GM21576 (cell line): ENCODE results near the gene RIPPLY3.

ENCODE experiments used
- ATAC-seq: cut with Tn5 transposase; IDR thresholded peaks from one replicate; pipeline ENCODE4 v1.9.1; 2021; ENCODE audit warnings: mild to moderate bottlenecking, moderate library complexity; ENCODE audit not compliant: unreplicated experiment

The RIPPLY3 gene, protein sequence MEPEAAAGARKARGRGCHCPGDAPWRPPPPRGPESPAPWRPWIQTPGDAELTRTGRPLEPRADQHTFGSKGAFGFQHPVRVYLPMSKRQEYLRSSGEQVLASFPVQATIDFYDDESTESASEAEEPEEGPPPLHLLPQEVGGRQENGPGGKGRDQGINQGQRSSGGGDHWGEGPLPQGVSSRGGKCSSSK

DNA sequence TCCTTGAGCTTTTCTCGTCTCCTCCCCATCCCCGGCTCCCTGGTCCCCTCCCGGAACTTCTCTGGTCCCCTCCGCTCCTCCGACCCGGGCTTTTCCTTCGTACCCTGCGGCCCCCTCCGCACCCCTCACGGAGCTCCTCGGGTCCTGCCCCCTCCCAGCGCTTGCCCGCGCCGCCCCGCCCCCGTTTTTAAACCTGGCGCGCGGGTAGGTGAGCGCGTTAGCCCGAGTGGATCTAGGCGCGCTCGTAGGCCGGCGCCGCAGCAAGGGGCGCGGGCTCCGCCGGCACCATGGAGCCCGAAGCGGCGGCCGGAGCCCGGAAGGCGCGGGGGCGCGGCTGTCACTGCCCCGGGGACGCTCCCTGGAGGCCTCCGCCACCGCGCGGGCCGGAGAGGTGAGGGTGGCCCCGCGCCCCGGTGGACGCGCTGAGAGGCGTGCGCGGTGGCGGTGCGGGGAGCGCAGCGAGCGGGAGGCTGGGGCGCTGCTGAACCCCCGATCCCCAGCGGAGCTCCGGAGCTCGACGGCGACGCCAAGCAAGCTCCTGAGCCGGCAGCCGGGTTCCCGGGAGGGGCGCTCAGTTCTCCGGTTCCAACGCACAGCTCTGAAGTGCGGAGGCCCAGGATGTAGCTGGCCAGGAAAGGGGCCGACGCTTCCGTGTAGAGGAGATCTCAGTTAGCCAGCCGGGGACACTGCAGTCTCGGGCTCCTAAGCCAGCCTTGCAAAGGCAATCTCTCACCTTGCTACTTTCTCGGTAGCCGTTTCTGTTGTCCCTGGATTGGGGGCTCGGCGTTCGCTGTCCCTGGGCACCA lies at the start of gene RIPPLY3:
Gene RIPPLY3, plus strand, starts transcription at position 217 of the 806 bp plus-strand sequence. Its CDS starts 71 bp downstream, at position 288.
- ATAC-seq, result no peak

DNA sequence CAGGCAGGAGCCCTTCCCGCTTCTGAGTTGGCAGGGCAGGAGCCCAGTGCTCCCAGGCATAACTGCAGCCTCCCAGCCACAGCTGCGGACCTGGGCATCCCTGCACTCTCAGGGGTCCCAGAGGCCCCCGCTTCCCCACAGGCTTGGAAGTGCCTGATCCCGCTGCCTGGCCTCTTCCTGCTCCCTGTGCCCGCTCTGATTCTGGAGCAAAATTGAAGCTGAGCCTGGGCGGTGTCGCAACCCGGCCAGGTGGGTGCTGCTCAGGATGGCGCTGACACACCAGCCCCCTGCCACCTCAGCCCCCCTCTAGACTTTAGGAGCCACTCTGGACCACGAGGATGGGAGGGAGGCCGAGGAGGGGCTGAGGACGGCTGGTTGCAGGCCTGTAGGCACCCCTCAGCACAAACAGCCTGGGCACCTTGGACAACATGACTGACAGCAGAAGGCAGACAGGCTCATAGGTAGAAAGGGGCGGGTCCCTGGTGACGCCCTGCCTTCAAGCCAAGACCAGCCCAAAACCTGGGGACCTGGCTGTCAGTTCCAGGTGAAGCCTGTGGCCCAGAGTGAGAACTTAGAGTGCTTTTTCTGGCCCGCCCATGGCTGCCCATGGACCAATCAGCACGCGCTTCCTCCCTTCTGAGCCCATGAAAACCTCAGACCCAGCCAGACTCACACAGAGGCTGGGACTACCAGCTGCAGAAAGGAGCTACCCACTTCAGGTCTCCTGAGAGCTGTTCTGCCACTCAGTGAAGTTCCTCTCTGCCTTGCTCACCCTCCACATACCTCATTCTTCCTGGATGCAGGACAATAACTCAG lies 47.3 kb upstream of the RIPPLY3 start:
- no peak for ATAC-seq

DNA sequence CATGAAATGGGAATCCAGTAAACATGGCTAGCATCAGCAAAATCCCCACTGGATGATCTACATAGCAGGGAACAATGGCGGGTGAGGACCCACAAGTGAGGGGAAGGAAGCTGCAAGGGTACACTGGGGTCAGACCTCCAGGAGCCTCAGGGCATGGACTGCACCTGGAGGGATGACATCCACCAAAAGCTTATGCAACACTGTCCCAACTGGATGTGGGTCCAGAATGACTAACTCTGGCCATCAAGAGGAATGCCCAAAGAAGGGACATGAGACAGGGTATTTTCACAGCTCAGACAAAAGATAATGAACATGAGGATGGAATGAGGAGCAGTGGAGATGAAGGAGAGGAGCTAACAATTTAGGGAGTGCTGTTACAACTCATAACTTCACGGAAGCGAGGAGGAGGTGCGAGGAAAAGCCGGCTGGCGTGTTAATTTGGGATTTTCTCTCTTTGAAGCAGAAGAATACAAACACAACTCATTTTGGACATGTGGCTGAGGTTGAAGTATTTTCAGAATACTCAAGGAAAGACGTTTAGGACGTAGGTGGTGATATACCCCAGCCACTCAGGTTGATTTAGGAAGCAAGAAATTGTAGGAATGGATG lies 45.7 kb upstream of the RIPPLY3 start:
- ATAC-seq, result no peak

DNA sequence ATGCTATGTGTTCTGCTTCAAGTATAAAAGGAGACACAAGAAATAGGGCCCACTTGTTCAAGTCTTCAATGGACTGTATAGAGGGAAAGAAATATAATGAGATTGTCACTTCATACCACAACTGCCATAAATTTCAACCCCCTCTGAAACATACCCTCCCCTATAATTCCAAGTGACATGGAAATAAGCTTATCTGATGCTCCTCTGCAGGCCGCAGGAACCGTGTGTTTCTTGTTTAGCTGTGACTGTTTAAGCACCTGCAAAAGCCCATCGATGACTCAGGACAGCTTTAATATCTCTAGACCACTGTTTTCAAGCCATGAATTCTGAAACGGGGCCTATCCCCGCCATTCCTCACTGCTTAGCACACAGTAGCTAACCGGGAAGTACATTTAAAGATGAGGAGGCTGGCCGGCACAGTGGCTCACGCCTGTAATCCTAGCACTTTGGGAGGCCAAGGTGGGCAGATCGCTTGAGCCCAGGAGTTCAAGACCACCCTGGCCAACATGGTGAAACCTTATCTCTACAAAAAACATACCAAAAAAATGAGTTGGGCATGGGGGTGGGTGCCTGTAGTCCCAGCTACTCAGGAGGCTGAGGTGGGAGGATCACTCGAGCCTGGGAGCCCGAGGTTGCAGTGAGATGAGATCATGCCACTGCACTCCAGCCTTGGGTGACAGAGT lies 44.3 kb upstream of the RIPPLY3 start:
- ATAC-seq, result no peak

DNA sequence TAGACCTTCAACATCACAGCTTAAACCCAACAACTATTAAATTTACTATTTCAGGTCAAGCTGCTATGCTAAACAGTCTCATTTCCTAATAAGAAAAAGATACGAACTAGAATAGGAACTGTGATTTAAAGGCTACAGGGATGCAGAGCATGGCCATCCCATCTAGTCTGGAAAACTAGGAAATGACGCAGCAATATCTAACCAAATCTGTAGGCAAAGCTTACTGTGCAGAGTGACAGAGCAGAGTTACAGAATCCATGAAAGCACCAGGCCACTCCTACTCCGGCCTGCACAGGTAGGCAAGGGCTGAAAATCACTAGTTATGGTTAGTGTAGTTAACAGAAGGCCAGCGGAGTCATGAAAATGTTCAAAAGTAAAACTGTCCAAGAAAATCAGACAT lies 42.1 kb upstream of the RIPPLY3 start:
- ATAC-seq, result no peak

DNA sequence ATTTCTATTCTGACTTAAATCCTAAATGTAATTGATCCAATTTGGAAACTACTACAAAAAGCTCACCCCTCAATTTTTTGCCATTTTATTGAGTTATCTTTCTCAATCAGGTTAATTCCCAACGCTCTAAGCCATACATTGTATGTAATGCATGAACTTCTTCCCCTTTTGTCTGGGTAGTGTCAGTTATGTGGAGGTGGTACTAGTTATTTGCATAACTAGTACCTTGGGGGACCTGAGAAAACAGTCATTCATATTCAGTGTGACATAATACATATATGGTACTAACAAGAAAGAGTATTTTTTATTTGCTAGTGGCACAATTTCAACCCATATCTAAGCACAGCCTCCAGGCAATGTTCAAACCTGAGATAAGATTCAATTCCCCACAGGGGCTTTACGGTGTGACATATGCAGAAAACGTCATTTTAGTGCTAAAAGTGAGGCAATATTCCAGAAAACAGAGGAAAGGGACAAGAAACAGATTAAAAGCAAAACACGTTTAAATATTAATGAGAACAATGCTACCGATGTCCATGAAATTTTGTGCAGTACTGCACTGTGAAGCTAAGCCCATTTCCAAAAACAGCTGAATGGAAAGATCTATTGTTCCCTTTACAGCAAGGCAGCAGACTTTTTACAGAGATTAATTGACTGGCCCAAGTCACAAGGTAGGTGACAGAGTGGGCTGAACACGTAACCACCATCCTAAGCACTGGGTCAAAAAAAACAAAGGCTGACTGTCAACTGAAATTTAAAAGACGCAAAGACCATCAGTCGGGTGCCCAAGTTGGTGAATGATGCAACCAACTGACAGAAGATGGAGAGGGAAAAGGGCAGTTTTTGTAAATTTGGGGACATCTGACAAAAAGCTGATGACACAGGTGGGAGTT lies 41.4 kb upstream of the RIPPLY3 start:
- no peak for ATAC-seq

DNA sequence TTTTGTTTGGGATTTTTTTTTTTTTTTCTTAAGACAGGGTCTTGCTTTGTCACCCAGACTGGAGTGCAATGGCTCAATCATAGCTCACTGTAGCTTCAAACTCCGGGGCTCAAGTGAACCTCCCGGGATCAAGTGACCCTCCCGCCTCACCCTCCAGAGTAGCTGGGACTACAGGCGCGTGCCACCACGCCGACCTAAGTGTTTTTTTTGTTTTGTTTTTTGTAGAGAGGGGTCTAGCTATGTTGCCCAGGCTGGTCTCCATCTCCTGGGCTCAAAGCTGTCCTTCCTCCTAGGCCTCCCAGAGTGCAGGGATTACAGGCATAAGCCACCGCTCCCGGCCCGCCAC lies 40.8 kb upstream of the RIPPLY3 start:
- ATAC-seq, result no peak

DNA sequence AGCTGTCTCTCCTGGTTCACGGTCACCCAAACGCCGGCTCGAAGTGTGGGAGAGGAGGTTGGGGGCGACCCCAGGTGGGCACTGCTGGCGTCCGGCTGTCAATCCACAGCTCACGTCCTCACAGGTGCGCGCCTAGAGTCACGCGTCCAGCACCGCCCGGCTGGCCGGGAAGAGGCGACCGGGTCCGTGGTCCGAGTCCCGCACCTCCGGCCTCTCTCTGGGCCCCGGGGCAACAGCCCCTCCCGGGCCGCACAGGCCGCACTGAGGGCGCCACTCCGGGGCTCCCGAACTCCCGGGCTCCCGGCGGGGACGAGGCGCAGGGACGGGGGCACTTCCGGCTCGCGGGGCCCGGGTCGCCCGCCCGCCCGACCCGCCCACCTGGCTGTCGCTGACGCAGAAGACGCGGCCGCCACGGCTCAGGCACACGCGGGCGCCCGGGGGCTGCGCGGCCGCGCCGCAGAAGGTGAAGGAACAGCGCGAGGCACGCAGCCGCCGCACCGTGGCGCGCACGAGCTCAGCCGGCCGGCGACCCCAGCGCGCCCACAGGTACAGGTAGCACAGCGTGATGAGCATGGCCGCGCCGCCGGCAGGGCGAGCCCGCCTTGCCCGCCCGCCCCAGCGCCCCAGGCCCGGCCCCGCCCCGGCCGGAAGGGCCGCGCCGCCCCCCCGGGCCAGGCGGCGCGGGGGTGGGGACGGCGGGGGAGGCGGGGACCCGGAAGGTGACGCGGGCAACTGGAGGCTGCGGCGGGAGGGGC lies 40.3 kb upstream of the RIPPLY3 start, which contains the start of gene HLCS:
Gene HLCS, minus strand, starts transcription at position 604 of the 755 bp plus-strand sequence. Its CDS starts 31 bp downstream, at position 573.
- peak; percentile 66 for ATAC-seq

DNA sequence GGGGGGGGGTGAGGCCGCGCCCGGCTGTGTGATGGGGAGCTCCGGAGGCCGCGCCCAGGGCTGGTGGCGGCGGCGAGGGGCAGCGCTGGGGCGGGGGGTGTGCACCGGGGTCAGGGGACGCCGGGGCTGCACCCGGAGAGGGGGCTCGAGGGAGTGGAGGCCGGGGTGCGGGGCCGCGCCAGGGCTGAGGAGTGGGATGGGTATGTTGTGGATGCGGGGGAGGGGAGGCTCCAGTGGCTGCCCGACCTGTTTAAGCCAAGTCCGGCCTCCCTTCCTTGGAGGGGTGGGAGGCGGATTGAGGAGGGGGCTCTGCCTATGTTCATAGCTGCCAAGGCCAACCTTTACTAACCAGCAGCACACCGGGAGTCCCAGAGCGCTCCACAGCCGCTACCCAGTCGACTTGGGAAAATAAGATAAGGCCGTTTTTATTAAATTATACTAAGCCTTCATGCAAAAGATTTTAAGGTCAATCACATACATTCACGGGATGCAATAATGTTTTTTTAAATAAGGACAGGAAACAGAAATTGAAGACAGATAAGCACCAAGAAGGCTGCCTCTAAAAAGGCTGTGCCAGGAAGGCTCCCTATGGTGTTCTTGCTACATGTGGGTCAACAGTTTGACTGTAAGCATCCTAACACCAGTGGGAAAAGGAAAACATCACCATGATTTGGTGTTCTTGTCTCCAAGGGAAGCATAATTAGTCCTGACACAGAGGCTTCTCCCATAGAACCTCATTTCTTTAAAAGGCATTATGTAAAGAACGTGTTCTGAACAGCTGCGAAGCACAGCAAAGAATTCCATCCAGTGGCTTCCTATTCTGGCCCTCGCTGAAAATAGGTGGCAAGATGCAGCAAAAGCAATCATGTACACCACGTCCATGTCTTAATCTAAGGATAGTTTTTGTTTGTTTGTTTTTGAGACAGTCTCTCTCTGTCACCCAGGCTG lies 39.4 kb upstream of the RIPPLY3 start:
- peak; percentile 21 for ATAC-seq

DNA sequence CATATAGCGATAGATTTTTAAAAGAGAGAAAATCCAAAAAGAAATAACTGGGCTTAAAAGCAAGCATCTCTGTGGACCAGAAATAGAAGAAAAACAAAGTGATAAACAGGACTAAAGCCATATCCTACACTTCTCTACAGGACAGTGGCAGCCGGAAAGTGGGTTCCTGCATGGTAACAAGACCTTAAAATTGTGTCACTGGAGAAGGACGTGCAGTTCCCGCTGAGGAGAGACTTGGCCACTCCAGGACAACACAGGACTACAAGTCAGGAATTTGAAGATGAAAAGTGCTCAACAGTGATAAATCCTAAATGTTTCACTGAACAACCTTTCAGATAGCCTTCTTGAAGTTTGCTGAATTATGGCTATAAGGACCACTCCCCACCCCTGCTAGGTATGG lies 38.1 kb upstream of the RIPPLY3 start:
- no peak for ATAC-seq

DNA sequence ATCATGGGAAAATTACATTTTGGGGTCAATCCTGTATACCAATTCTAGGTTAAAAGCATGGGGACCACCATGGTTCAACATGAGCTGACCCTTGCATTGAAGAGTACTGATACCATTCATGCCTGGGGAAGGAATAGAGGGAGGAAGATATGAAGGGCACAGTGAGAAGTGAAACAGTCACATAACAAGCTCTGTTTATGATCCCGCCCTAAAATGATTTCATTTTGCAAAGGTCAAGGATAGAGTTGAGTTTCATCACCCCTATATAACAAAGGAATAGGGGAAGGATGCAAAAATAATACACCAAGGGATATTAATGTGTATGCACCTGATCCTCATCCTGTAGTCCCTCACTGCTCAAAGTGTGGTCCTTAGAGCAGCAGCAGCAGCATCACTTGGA lies 37.5 kb upstream of the RIPPLY3 start:
- no peak for ATAC-seq

DNA sequence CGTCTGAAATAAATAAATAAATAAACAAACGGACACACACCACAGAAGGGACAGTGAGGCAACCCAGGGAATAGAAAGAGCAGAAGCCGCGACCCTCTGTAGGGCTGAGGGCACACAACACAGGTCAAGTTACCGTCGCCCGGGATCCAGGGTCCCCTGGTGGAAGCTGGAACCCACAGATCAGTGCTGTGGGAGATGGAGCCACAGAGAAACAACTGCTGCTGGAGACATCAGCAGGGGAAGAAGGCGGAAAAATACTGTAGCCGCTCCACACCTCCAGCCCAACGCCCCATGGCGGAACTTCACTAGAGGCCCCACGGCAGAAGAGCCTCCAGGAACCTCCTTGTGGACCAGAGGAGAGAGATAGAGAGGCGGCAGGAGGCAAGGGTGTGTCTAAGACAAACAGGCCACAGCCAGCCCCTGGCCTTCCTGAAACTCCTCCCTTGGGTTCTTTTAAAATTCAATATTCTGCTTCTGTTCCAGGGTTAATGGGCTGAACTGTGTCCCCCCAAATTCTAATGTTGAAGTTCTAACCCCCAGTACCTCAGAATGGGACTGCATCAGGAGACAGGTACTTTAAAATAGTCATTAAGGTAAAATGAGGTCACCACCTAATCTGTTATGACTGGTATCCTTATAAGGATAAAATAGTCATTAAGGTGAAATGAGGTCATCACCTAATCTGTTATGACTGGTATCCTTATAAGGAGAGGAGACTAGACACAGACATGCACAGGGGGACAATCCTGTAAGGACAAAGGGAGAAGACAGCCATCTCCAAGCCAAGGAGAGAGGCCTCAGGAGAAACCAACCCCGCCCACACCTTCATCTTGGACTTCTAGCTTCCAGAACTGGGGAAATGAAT lies 32.3 kb upstream of the RIPPLY3 start:
- ATAC-seq, result no peak

DNA sequence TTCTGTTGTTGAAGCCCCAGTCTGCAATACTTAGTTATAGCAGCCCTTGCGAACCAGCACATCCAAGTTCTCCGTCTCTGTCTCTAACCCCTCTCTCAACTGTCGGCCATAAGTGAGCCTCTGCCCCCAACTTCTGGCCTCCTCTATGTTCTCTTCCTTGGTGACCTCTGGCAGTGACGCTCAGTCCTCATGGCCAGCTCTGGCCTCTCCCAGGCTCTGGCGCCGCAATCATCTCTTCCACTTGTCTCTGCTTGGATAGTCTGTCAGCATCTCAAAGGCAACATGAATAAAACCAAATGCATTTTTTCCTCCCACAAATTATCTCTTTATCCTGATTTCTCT lies 31.7 kb upstream of the RIPPLY3 start:
- ATAC-seq, result no peak

DNA sequence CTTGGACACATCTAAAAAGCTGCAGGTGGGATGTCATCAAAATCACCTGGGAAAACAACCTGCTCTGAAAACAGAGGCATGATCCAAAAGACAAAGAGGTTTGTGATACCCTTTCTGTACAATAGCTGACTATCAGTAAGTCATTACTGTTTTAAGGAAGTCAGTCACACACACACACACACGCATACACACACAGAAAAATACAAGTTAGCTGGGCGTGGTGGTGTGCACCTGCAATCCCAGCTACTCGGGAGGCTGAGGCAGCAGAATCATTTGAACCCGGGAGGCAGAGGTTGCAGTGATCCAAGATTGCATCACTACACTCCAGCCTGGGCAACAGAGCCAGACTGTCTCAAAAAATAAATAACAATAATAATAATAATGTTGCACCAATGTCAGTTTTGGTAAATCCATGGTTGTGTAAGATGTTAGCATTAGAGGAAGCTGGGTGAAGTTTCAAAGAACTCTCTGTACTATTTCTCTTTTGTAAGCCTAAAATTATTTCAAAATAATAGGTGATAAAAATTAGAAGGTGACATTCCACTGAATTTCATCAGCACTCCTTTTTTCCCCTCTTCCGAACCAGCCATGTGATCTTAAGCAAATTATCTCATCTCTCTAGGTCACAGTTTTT lies 30.2 kb upstream of the RIPPLY3 start:
- ATAC-seq, result no peak

DNA sequence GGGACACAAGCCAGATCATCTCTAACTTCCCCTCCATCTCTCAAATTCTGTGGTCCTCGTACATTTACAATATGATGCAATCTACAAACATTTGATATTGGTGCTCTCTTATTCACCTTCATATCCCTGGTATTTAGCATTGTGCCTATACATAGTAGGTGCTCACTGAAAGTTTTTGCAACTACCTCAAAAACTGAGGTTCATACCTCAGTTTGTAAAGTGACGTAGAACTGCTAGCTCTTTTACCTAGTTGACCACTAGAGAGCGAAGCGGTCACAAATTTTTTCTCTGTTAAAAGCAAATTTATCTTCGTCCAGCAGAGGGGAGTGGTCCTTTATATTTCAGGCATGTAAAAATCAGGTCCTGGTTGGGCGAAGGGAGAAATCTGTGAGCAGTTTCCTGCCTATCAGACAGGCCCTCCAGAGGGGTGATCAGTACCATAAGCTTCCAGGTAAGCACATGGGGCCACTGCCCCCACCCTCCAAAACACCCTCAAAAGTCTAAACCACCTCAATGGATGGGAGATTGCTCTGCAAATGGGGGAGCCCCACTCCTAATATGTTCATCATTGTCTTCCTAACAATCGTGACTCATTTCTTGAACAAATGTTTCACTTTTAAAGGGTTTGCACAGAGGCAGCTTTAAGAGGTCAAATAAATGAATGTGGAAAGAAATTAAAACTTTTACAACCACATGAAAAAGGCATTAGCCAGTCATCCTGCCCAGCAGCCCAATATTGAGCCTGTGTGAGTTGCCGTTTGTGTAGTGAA lies 29.4 kb upstream of the RIPPLY3 start:
- peak; percentile 64 for ATAC-seq
